A673 (cell line): ENCODE measurements around the gene SDC4.

ENCODE experiments used
- CTCF ChIP-seq: fragments of 300-800, 200-600 bp; sonication (generic); conservative IDR thresholded peaks from 2 replicates; pipeline ENCODE4 v1.5.1; 2017; ENCODE audit warnings: low read depth, mild to moderate bottlenecking, antibody characterized with exemption, low read length, moderate library complexity, mixed read lengths
- EZH2 ChIP-seq: fragments of 200-600 bp; sonication (generic); IDR thresholded peaks from 2 replicates; pipeline ENCODE4 v1.6.1; 2017; ENCODE audit warnings: borderline replicate concordance, low read depth, mild to moderate bottlenecking, mixed read lengths, antibody characterized with exemption, low read length; ENCODE audit not compliant: poor library complexity, severe bottlenecking

GRCh38 chr20:45306431-45306982 is 41.7 kb downstream of the SDC4 start, which contains the start of gene RBPJL:
- TF ChIP-seq CTCF: peak; percentile 79
- TF ChIP-seq EZH2: no peak
